Spleen (tissue), 7 donors: Measurements from ENCODE around the gene NR2F1-AS1.

Experiments
- POLR2A ChIP-seq, 3 donors: fragments of 450-650 bp; IDR thresholded peaks; one replicate each; pipeline ENCODE4 v1.5.1; 2017; ENCODE audit warnings: antibody characterized with exemption in 3 of 3, mild to moderate bottlenecking in 1 of 3
- POLR2AphosphoS5 ChIP-seq, 3 donors: sonication (generic); formaldehyde crosslinking; IDR thresholded peaks; one replicate each; pipeline ENCODE4 v1.5.1; 2017; ENCODE audit warnings: antibody characterized with exemption in 3 of 3
- TF ChIP-seq, protein P1 (sequence below), 11 experiments: fragments of 200-600 bp in 7 of 11; fragments of 450-650 bp in 4 of 11; sonication (generic) in 4 of 11; IDR thresholded peaks in 8 of 11; conservative IDR thresholded peaks in 3 of 11; 1 replicate in 7 of 11; 2 replicates in 4 of 11; pipeline versions ENCODE4 v1.4.0 to v1.8.0; 2016 to 2021; ENCODE audit warnings: antibody characterized with exemption in 11 of 11, inconsistent platforms in 4 of 11, mild to moderate bottlenecking in 1 of 11
- donor health status: DM: no; HTN: no; CAD: no; lungs with moderate emphysema.
- donor health status: DM: no; HTN: no; CAD: no.
- donor health status: DM: no; HTN: no; CAD: no.

DNA sequence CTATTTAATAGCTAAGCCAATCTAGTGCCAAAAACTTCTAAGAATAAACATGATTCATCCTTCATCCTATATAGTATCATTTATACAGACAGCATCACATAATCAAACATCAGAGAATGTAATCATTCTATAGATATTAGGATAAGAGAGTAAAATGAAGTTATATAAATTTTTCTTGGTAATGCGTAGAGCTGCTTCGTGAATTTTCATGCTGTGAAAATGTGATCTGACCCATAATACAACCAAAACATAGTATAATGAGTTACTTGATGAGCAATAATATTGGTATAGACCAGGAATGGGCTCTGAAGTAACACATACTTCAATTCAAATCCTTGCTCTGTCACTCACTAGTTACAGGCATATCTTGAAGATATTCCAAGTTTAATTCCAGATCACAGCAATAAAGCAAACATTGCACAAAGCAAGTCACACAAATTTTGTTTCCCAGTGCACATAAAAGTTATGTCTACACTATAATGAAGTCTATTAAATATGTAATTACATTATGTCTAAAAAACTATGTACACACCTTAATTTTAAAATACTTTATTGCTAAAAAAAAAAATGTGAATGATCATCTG lies 23.9 kb downstream of the NR2F1-AS1 start:
- TF ChIP-seq, protein P1, sequence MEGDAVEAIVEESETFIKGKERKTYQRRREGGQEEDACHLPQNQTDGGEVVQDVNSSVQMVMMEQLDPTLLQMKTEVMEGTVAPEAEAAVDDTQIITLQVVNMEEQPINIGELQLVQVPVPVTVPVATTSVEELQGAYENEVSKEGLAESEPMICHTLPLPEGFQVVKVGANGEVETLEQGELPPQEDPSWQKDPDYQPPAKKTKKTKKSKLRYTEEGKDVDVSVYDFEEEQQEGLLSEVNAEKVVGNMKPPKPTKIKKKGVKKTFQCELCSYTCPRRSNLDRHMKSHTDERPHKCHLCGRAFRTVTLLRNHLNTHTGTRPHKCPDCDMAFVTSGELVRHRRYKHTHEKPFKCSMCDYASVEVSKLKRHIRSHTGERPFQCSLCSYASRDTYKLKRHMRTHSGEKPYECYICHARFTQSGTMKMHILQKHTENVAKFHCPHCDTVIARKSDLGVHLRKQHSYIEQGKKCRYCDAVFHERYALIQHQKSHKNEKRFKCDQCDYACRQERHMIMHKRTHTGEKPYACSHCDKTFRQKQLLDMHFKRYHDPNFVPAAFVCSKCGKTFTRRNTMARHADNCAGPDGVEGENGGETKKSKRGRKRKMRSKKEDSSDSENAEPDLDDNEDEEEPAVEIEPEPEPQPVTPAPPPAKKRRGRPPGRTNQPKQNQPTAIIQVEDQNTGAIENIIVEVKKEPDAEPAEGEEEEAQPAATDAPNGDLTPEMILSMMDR (IDR thresholded peaks at IDR 0.05 in 8 of 11, conservative IDR thresholded peaks at IDR 0.05 in 3 of 11) = no peak
- TF ChIP-seq POLR2A (IDR thresholded peaks at IDR 0.05) = no peak
- TF ChIP-seq POLR2AphosphoS5 (IDR thresholded peaks at IDR 0.05) = no peak
